SK-N-MC (cell line): ENCODE results near the gene ZNF780A.

ENCODE experiments used
- EZH2 ChIP-seq: fragments of 200-600 bp; sonication (generic); IDR thresholded peaks from one replicate; pipeline ENCODE4 v1.6.1; 2017; ENCODE audit warnings: antibody characterized with exemption
- FOXP2 ChIP-seq: optimal IDR thresholded peaks from 2 replicates; pipeline ENCODE3; 2011; ENCODE audit warnings: mild to moderate bottlenecking, moderate library complexity; ENCODE audit not compliant: insufficient read depth; ENCODE audit errors: extremely low read length, control extremely low read depth
- POLR2AphosphoS5 ChIP-seq: IDR thresholded peaks from 2 replicates; pipeline ENCODE4 v1.6.1; 2012; ENCODE audit warnings: mild to moderate bottlenecking, low read depth, low read length, borderline replicate concordance

- TF ChIP-seq EZH2 (no peak), POLR2AphosphoS5 (no peak), FOXP2 (no peak)
Measured at GRCh38 chr19:40116075-40116474, 25.3 kb upstream of the ZNF780A start.
